IMR-90 (cell line): Measurements from ENCODE around the gene ZNF280B.

Experiments used
- BHLHE40 ChIP-seq: fragments of 150-350 bp; IDR thresholded peaks from 2 replicates; pipeline ENCODE4 v1.6.1; 2016; ENCODE audit warnings: mild to moderate bottlenecking, low read depth, low read length
- CEBPB ChIP-seq: IDR thresholded peaks from 2 replicates; pipeline ENCODE4 v1.6.1; 2012; ENCODE audit warnings: low read depth, low read length, improper control_type of control experiment
- CHD1 ChIP-seq: IDR thresholded peaks from 2 replicates; pipeline ENCODE4 v1.6.1; 2012; ENCODE audit warnings: low read depth, low read length, improper control_type of control experiment
- ELK1 ChIP-seq: fragments of 150-350 bp; IDR thresholded peaks from 2 replicates; pipeline ENCODE4 v1.6.1; 2016; ENCODE audit warnings: low read depth, mild to moderate bottlenecking, low read length, moderate library complexity, borderline replicate concordance
- FOS ChIP-seq: fragments of 150-350 bp; IDR thresholded peaks from 2 replicates; pipeline ENCODE4 v1.6.1; 2016; ENCODE audit warnings: low read depth, low read length
- MAFK ChIP-seq: IDR thresholded peaks from 2 replicates; pipeline ENCODE4 v1.6.1; 2012; ENCODE audit warnings: low read depth, low read length, improper control_type of control experiment
- MXI1 ChIP-seq: IDR thresholded peaks from 2 replicates; pipeline ENCODE4 v1.6.1; 2012; ENCODE audit warnings: low read depth, mild to moderate bottlenecking, low read length, moderate library complexity, borderline replicate concordance
- POLR2A ChIP-seq: IDR thresholded peaks from 2 replicates; pipeline ENCODE4 v1.6.1; 2012; ENCODE audit warnings: mild to moderate bottlenecking, low read depth, low read length
- RAD21 ChIP-seq: IDR thresholded peaks from 2 replicates; pipeline ENCODE4 v1.6.1; 2012; ENCODE audit warnings: low read length, improper control_type of control experiment
- RCOR1 ChIP-seq: IDR thresholded peaks from 2 replicates; pipeline ENCODE4 v1.6.1; 2012; ENCODE audit warnings: mild to moderate bottlenecking, low read length, improper control_type of control experiment; ENCODE audit not compliant: insufficient replicate concordance
- RFX5 ChIP-seq: IDR thresholded peaks from 2 replicates; pipeline ENCODE4 v1.8.0; 2012; ENCODE audit warnings: low read depth, mild to moderate bottlenecking, low read length, moderate library complexity
- SMC3 ChIP-seq: fragments of 150-350 bp; IDR thresholded peaks from 2 replicates; pipeline ENCODE4 v1.6.1; 2016; ENCODE audit warnings: low read depth, mild to moderate bottlenecking, antibody characterized with exemption, low read length, moderate library complexity
- TF ChIP-seq, protein P1 (sequence below): conservative IDR thresholded peaks from 2 replicates; pipeline ENCODE4 v1.5.1; 2012; ENCODE audit warnings: mild to moderate bottlenecking, low read depth, low read length, improper control_type of control experiment
- TF ChIP-seq, protein P2 (sequence below): fragments of 150-350 bp; IDR thresholded peaks from 2 replicates; pipeline ENCODE4 v1.6.1; 2017; ENCODE audit warnings: mild to moderate bottlenecking, antibody characterized with exemption, low read length, low read depth

- TF ChIP-seq CHD1 (no peak), MXI1 (no peak), CEBPB (no peak), RFX5 (no peak), POLR2A (no peak), RCOR1 (no peak), ELK1 (no peak), SMC3 (no peak), RAD21 (no peak), BHLHE40 (no peak), MAFK (no peak), FOS (no peak)
- TF ChIP-seq, protein P1, sequence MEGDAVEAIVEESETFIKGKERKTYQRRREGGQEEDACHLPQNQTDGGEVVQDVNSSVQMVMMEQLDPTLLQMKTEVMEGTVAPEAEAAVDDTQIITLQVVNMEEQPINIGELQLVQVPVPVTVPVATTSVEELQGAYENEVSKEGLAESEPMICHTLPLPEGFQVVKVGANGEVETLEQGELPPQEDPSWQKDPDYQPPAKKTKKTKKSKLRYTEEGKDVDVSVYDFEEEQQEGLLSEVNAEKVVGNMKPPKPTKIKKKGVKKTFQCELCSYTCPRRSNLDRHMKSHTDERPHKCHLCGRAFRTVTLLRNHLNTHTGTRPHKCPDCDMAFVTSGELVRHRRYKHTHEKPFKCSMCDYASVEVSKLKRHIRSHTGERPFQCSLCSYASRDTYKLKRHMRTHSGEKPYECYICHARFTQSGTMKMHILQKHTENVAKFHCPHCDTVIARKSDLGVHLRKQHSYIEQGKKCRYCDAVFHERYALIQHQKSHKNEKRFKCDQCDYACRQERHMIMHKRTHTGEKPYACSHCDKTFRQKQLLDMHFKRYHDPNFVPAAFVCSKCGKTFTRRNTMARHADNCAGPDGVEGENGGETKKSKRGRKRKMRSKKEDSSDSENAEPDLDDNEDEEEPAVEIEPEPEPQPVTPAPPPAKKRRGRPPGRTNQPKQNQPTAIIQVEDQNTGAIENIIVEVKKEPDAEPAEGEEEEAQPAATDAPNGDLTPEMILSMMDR, result no peak
- TF ChIP-seq, protein P2, sequence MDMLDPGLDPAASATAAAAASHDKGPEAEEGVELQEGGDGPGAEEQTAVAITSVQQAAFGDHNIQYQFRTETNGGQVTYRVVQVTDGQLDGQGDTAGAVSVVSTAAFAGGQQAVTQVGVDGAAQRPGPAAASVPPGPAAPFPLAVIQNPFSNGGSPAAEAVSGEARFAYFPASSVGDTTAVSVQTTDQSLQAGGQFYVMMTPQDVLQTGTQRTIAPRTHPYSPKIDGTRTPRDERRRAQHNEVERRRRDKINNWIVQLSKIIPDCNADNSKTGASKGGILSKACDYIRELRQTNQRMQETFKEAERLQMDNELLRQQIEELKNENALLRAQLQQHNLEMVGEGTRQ, result no peak
These were observed 42.8 kb downstream of the ZNF280B start for GRCh38 chr22:22465782-22466181.
